Naive B cell (primary cell): ENCODE data around the gene PUS7L. TPM values are rescaled to one million over a fixed set of nuclear protein-coding genes. Genes with fewer than 3 reads are reported as not detected.
"Not testable (repeated sequence)": the region's sequence is repeated elsewhere in the genome, so short reads cannot be mapped to it uniquely, and the experiment has no call there.

Source experiments
- ATAC-seq, 2 donors: fragments of 150-1000 bp; cut with Tn5 transposase; 2 replicates each; pipeline ENCODE4 v1.10.0; 2021; ENCODE audit warnings: low read depth in 2 of 2, mild to moderate bottlenecking in 2 of 2, moderate library complexity in 2 of 2
- DNase-seq: peaks from one replicate; pipeline ENCODE4 v3.0.0; 2022
- H3K27ac Mint-ChIP-seq, 6 donors: one replicate each; pipeline ENCODE4 v1.8.0; 2020 to 2022; ENCODE audit warnings: mild to moderate bottlenecking in 6 of 6, mixed read lengths in 6 of 6, moderate library complexity in 5 of 6, inconsistent platforms in 2 of 6
- H3K27me3 Mint-ChIP-seq, 3 donors: one replicate each; pipeline ENCODE4 v1.8.0; 2021 to 2022; ENCODE audit warnings: mixed read lengths in 3 of 3, mild to moderate bottlenecking in 1 of 3
- H3K36me3 Mint-ChIP-seq, 2 donors: one replicate each; pipeline ENCODE4 v1.8.0; 2020 to 2022; ENCODE audit warnings: mixed read lengths in 2 of 2, inconsistent platforms in 1 of 2, mild to moderate bottlenecking in 1 of 2
- H3K4me1 Mint-ChIP-seq, 3 donors: one replicate each; pipeline ENCODE4 v1.8.0; 2020 to 2022; ENCODE audit warnings: mixed read lengths in 3 of 3, inconsistent platforms in 1 of 3, mild to moderate bottlenecking in 1 of 3, moderate library complexity in 1 of 3
- H3K4me3 Mint-ChIP-seq, 8 donors: one replicate each; pipeline ENCODE4 v1.8.0; 2020 to 2022; ENCODE audit warnings: mild to moderate bottlenecking in 8 of 8, mixed read lengths in 8 of 8, moderate library complexity in 8 of 8, inconsistent platforms in 2 of 8
- H3K9me3 Mint-ChIP-seq, 7 donors: one replicate each; pipeline ENCODE4 v1.8.0; 2020 to 2022; ENCODE audit warnings: mixed read lengths in 7 of 7, mild to moderate bottlenecking in 5 of 7, inconsistent platforms in 2 of 7, moderate library complexity in 1 of 7
- polyA plus RNA-seq, 6 donors: library from polyadenylated mRNA; unstranded; fragments of 300-500 nt; fragmentation: Illumina TruSeq; gene quantifications; one replicate each; pipeline ENCODE4 v1.2.3, GENCODE V29; 2021; ENCODE audit warnings: low read depth in 6 of 6

PUS7L gene
- polyA plus RNA-seq, 6 donors from 2014 or later: 25.2 to 47.3 (median 34.7) TPM

GRCh38 chr12:43766291-43766690 is 7.7 kb upstream of the PUS7L start:
- peaks cover 8 to 17% of the 10 kb centered on the region in 2 donors for H3K36me3 Mint-ChIP-seq
- H3K27me3 Mint-ChIP-seq: no peaks in the 10 kb centered on the region
- no peak overlapping the region for H3K4me3 Mint-ChIP-seq
- H3K4me1 Mint-ChIP-seq: peaks cover 23 to 30% (median 26%) of the 10 kb centered on the region in 3 donors
- no peak overlapping the region for H3K27ac Mint-ChIP-seq
- no peak for DNase-seq
- no peak for ATAC-seq
- H3K9me3 Mint-ChIP-seq: no peaks in the 10 kb centered on the region

GRCh38 chr12:43764528-43764927 is 5.9 kb upstream of the PUS7L start:
- peaks cover 0 to 8% of the 10 kb centered on the region in 2 donors for H3K36me3 Mint-ChIP-seq
- ATAC-seq: no peak
- H3K27me3 Mint-ChIP-seq: no peaks in the 10 kb centered on the region
- no peaks in the 10 kb centered on the region for H3K9me3 Mint-ChIP-seq
- H3K27ac Mint-ChIP-seq: no peak overlapping the region
- H3K4me1 Mint-ChIP-seq: peaks cover 28 to 36% (median 34%) of the 10 kb centered on the region in 3 donors
- no peak overlapping the region for H3K4me3 Mint-ChIP-seq
- DNase-seq: no peak

GRCh38 chr12:43763769-43764168 is 5.2 kb upstream of the PUS7L start:
- H3K27ac Mint-ChIP-seq: peak overlapping the region in 2 of 6 donors; percentile 49 to 53
- H3K4me1 Mint-ChIP-seq: peaks cover 32 to 41% (median 41%) of the 10 kb centered on the region in 3 donors
- no peaks in the 10 kb centered on the region for H3K27me3 Mint-ChIP-seq
- peaks cover 0 to 5% of the 10 kb centered on the region in 2 donors for H3K36me3 Mint-ChIP-seq
- H3K9me3 Mint-ChIP-seq: no peaks in the 10 kb centered on the region
- H3K4me3 Mint-ChIP-seq: no peak overlapping the region
- DNase-seq (no peak), ATAC-seq (no peak)

- H3K27ac Mint-ChIP-seq: peak overlapping the region in 1 of 6 donors; percentile 36
- ATAC-seq: no peak
- no peak for DNase-seq
- peaks cover 43 to 52% (median 48%) of the 10 kb centered on the region in 3 donors for H3K4me1 Mint-ChIP-seq
- no peaks in the 10 kb centered on the region for H3K36me3 Mint-ChIP-seq
- H3K4me3 Mint-ChIP-seq: peak overlapping the region in 2 of 8 donors; percentile 58 to 65
- no peaks in the 10 kb centered on the region for H3K27me3 Mint-ChIP-seq
- H3K9me3 Mint-ChIP-seq: no peaks in the 10 kb centered on the region
Measured at GRCh38 chr12:43762596-43762995, 4.0 kb upstream of the PUS7L start.

- no peaks in the 10 kb centered on the region for H3K9me3 Mint-ChIP-seq
- ATAC-seq: no peak
- H3K4me1 Mint-ChIP-seq: peaks cover 52 to 57% (median 56%) of the 10 kb centered on the region in 3 donors
- peak overlapping the region in 5 of 8 donors; percentile 31 to 99 (median 65) for H3K4me3 Mint-ChIP-seq
- H3K27ac Mint-ChIP-seq: peak overlapping the region in 1 of 6 donors; percentile 29
- no peak for DNase-seq
- no peaks in the 10 kb centered on the region for H3K27me3 Mint-ChIP-seq
- no peaks in the 10 kb centered on the region for H3K36me3 Mint-ChIP-seq
Measured at GRCh38 chr12:43761500-43761899, 2.9 kb upstream of the PUS7L start.

- ATAC-seq (no peak), DNase-seq (no peak)
- peaks cover 60 to 62% (median 62%) of the 10 kb centered on the region in 3 donors for H3K4me1 Mint-ChIP-seq
- no peaks in the 10 kb centered on the region for H3K27me3 Mint-ChIP-seq
- no peaks in the 10 kb centered on the region for H3K9me3 Mint-ChIP-seq
- peak overlapping the region in 4 of 6 donors; percentile 51 to 96 (median 79) for H3K27ac Mint-ChIP-seq
- peak overlapping the region; percentile 97 to 99 (median 98) for H3K4me3 Mint-ChIP-seq
- no peaks in the 10 kb centered on the region for H3K36me3 Mint-ChIP-seq
Measured at GRCh38 chr12:43760396-43760795, 1.8 kb upstream of the PUS7L start.

- Mint-ChIP-seq H3K4me3 (peak overlapping the region; percentile 97 to 99 (median 98)), H3K27me3 (no peaks in the 10 kb centered on the region), H3K9me3 (no peaks in the 10 kb centered on the region), H3K27ac (peak overlapping the region; percentile 93 to 99 (median 99)), H3K4me1 (peaks cover 55 to 63% (median 57%) of the 10 kb centered on the region in 3 donors), H3K36me3 (peaks cover 0 to 8% of the 10 kb centered on the region in 2 donors)
- ATAC-seq: peak; percentile 2
- DNase-seq: no peak
Measured at GRCh38 chr12:43758247-43758727, 303 bp downstream of the PUS7L start.

GRCh38 chr12:43754015-43754414 is 4.6 kb downstream of the PUS7L start:
- ATAC-seq (no peak), DNase-seq (no peak)
- Mint-ChIP-seq H3K4me3 (no peak overlapping the region), H3K27ac (no peak overlapping the region), H3K4me1 (peaks cover 33 to 49% (median 36%) of the 10 kb centered on the region in 3 donors), H3K36me3 (peaks cover 0 to 18% of the 10 kb centered on the region in 2 donors), H3K27me3 (no peaks in the 10 kb centered on the region), H3K9me3 (no peaks in the 10 kb centered on the region)

GRCh38 chr12:43751360-43751759 is 7.2 kb downstream of the PUS7L start:
- peaks cover 15 to 29% (median 20%) of the 10 kb centered on the region in 3 donors for H3K4me1 Mint-ChIP-seq
- not testable (repeated sequence) for H3K9me3 Mint-ChIP-seq, ATAC-seq, DNase-seq, H3K4me3 Mint-ChIP-seq, H3K27me3 Mint-ChIP-seq, H3K27ac Mint-ChIP-seq
- H3K36me3 Mint-ChIP-seq: peaks cover 0 to 19% of the 10 kb centered on the region in 2 donors

GRCh38 chr12:43750814-43751213 is 7.8 kb downstream of the PUS7L start:
- H3K27ac Mint-ChIP-seq: no peak overlapping the region
- no peak for ATAC-seq
- no peaks in the 10 kb centered on the region for H3K27me3 Mint-ChIP-seq

GRCh38 chr12:43749016-43749415 is 9.6 kb downstream of the PUS7L start:
- Mint-ChIP-seq H3K36me3 (peaks cover 14 to 27% of the 10 kb centered on the region in 2 donors), H3K4me3 (no peak overlapping the region), H3K27ac (no peak overlapping the region), H3K4me1 (peaks cover 8 to 19% (median 12%) of the 10 kb centered on the region in 3 donors), H3K9me3 (no peaks in the 10 kb centered on the region), H3K27me3 (no peaks in the 10 kb centered on the region)
- ATAC-seq (no peak), DNase-seq (no peak)

More at GRCh38 chr12:43750814-43751213, 7.8 kb downstream of the PUS7L start:
- Mint-ChIP-seq H3K4me1 (peaks cover 10 to 26% (median 16%) of the 10 kb centered on the region in 3 donors), H3K9me3 (no peaks in the 10 kb centered on the region), H3K36me3 (peaks cover 0 to 21% of the 10 kb centered on the region in 2 donors), H3K4me3 (no peak overlapping the region)
- DNase-seq: no peak

- H3K27ac Mint-ChIP-seq: no peak overlapping the region
- ATAC-seq (no peak), DNase-seq (no peak)
- H3K36me3 Mint-ChIP-seq: peaks cover 20 to 26% of the 10 kb centered on the region in 2 donors
- peaks cover 0 to 8% (median 3%) of the 10 kb centered on the region in 3 donors for H3K4me1 Mint-ChIP-seq
- H3K4me3 Mint-ChIP-seq: no peak overlapping the region
- no peaks in the 10 kb centered on the region for H3K27me3 Mint-ChIP-seq
- H3K9me3 Mint-ChIP-seq: no peaks in the 10 kb centered on the region
Measured at GRCh38 chr12:43744826-43745225, 13.8 kb downstream of the PUS7L start.

- no peaks in the 10 kb centered on the region for H3K4me1 Mint-ChIP-seq
- ATAC-seq (no peak), DNase-seq (no peak)
- no peak overlapping the region for H3K27ac Mint-ChIP-seq
- H3K36me3 Mint-ChIP-seq: peaks cover 20 to 21% of the 10 kb centered on the region in 2 donors
- no peaks in the 10 kb centered on the region for H3K9me3 Mint-ChIP-seq
- no peak overlapping the region for H3K4me3 Mint-ChIP-seq
- H3K27me3 Mint-ChIP-seq: no peaks in the 10 kb centered on the region
Measured at GRCh38 chr12:43742106-43742505, 16.5 kb downstream of the PUS7L start.

- no peaks in the 10 kb centered on the region for H3K27me3 Mint-ChIP-seq
- ATAC-seq: no peak
- no peak for DNase-seq
- H3K36me3 Mint-ChIP-seq: peaks cover 19 to 23% of the 10 kb centered on the region in 2 donors
- peaks cover 0 to 4% (median 0%) of the 10 kb centered on the region in 3 donors for H3K4me1 Mint-ChIP-seq
- peak overlapping the region in 1 of 6 donors; percentile 29 for H3K27ac Mint-ChIP-seq
- no peaks in the 10 kb centered on the region for H3K9me3 Mint-ChIP-seq
- no peak overlapping the region for H3K4me3 Mint-ChIP-seq
Measured at GRCh38 chr12:43740511-43741100, 18.0 kb downstream of the PUS7L start.
